Esophagus muscularis mucosa (tissue), 4 donors: Measurements from ENCODE around the gene CD2BP2. TPM values are rescaled to one million over a fixed set of nuclear protein-coding genes. Genes with fewer than 3 reads are reported as not detected.

Source experiments
- DNase-seq: peaks from one replicate; pipeline ENCODE4 v3.0.0-alpha.2; 2017; ENCODE audit errors: extremely low spot score
- H3K27ac ChIP-seq, 4 donors: fragments of 200-600 bp; sonication (generic); replicated peaks in 1 of 4; 1 replicate in 3 of 4; 2 replicates in 1 of 4; pipeline ENCODE4 v1.5.1; 2016 to 2019; ENCODE audit warnings: mild to moderate bottlenecking in 1 of 4
- H3K27me3 ChIP-seq, 4 donors: fragments of 200-600 bp; sonication (generic); one replicate each; pipeline versions ENCODE4 v1.5.1 to v1.6.0; 2016 to 2019
- H3K36me3 ChIP-seq, 4 donors: fragments of 200-600 bp; sonication (generic); one replicate each; pipeline ENCODE4 v1.5.1; 2016 to 2019
- H3K4me1 ChIP-seq, 4 donors: fragments of 200-600 bp; sonication (generic); one replicate each; pipeline ENCODE4 v1.5.1; 2016 to 2019
- H3K4me3 ChIP-seq, 4 donors: fragments of 200-600 bp; sonication (generic); 1 replicate in 2 of 4; 2 replicates in 2 of 4; pipeline ENCODE4 v1.5.1; 2016 to 2019; ENCODE audit warnings: mild to moderate bottlenecking in 4 of 4, moderate library complexity in 1 of 4
- H3K9me3 ChIP-seq, 4 donors: fragments of 200-600 bp; sonication (generic); 1 replicate in 3 of 4; 2 replicates in 1 of 4; pipeline ENCODE4 v1.5.1; 2016 to 2019
- CTCF ChIP-seq, 3 experiments: fragments of 200-600 bp in 2 of 3; fragments of 450-650 bp in 1 of 3; sonication (generic) in 2 of 3; IDR thresholded peaks; one replicate each; pipeline ENCODE4 v1.5.1; 2017 to 2019; ENCODE audit warnings: antibody characterized with exemption in 3 of 3, mild to moderate bottlenecking in 2 of 3, moderate library complexity in 1 of 3
- EP300 ChIP-seq: sonication (generic); formaldehyde crosslinking; IDR thresholded peaks from one replicate; pipeline ENCODE4 v1.6.1; 2017; ENCODE audit warnings: antibody characterized with exemption
- POLR2A ChIP-seq: fragments of 450-650 bp; IDR thresholded peaks from one replicate; pipeline ENCODE4 v1.6.1; 2017; ENCODE audit warnings: antibody characterized with exemption, moderate library complexity, mild to moderate bottlenecking, low read depth
- POLR2AphosphoS5 ChIP-seq, 2 donors: sonication (generic); formaldehyde crosslinking; IDR thresholded peaks; one replicate each; pipeline ENCODE4 v1.6.1; 2017; ENCODE audit warnings: antibody characterized with exemption in 2 of 2
- WGBS: methylation state at CpG from one replicate; pipeline ENCODE4 v1.1.5; 2018; 5-methylcytosine and 5-hydroxymethylcytosine counted together
- intact Hi-C: fragments of 100-400 bp; cut with DNase I; formaldehyde crosslinking; loops from one replicate; pipeline ENCODE4 v1.15.1; 2023
- total RNA-seq, 4 donors: library from RNA; depleted of rRNA; stranded (reverse); fragments of >200 nt; gene quantifications; one replicate each; pipeline versions ENCODE4 v1.1.0 to v1.2.1, GENCODE V29; 2016

The CD2BP2 gene
- total RNA-seq: 10 to 100 TPM; 24.9 to 63.9 (median 41.8) TPM

GRCh38 chr16:30355144-30355953 lies at the start of gene CD2BP2:
TSS of gene CD2BP2 (minus strand) at chr16:30355308. CDS start at chr16:30354681, 627 bp downstream.
- peak; percentile 99 for DNase-seq
- 2% methylated on average over 35 of the region's 45 CpGs for WGBS
- peaks cover 22 to 75% (median 66%) of the 10 kb centered on the region in 4 donors for H3K36me3 ChIP-seq
- H3K27ac ChIP-seq: peak within 1 kb of the TSS; percentile 90 to 99 (median 92)
- H3K27me3 ChIP-seq: no peaks in the 10 kb centered on the region
- intact Hi-C loops: loop anchor here (10.0 kb wide), 1 partner anchor 49 kb away; the partner anchor contains the start of gene ZNF771
- TF ChIP-seq POLR2A: peak; percentile 2
- TF ChIP-seq POLR2AphosphoS5 (IDR thresholded peaks at IDR 0.05): peak; percentile 91 to 92
- TF ChIP-seq CTCF (IDR thresholded peaks at IDR 0.05): peak in 1 of 3 experiments; percentile 10
- TF ChIP-seq EP300: no peak
- H3K4me3 ChIP-seq: peak within 1 kb of the TSS; percentile 72 to 98 (median 80)
- H3K4me1 ChIP-seq: peaks cover 39 to 58% (median 52%) of the 10 kb centered on the region in 4 donors
- no peaks in the 10 kb centered on the region for H3K9me3 ChIP-seq

- WGBS: 82% methylated on average over 7 of the region's 8 CpGs
- Histone ChIP-seq H3K27me3 (no peaks in the 10 kb centered on the region), H3K9me3 (no peaks in the 10 kb centered on the region), H3K36me3 (peaks cover 6 to 21% (median 16%) of the 10 kb centered on the region in 4 donors), H3K27ac (no peak overlapping the region), H3K4me3 (no peak overlapping the region), H3K4me1 (peaks cover 9 to 41% (median 39%) of the 10 kb centered on the region in 4 donors)
- no peak for DNase-seq
- intact Hi-C loops: loop anchor here (10.0 kb wide), 2 partner anchors 47 to 307 kb away; partner anchors contain the start of genes CD2BP2, TBX6 and YPEL3
- TF ChIP-seq POLR2A: no peak
- TF ChIP-seq POLR2AphosphoS5 (IDR thresholded peaks at IDR 0.05): no peak
- TF ChIP-seq EP300: no peak
These were observed 46.8 kb upstream of the CD2BP2 start for GRCh38 chr16:30401768-30402425.

GRCh38 chr16:30399435-30400186 lies 44.5 kb upstream of the CD2BP2 start:
- H3K27me3 ChIP-seq: no peaks in the 10 kb centered on the region
- no peaks in the 10 kb centered on the region for H3K9me3 ChIP-seq
- WGBS: 25% methylated on average over 5 of the region's 12 CpGs
- peak overlapping the region; percentile 62 to 78 (median 68) for H3K4me3 ChIP-seq
- peak overlapping the region; percentile 88 to 92 (median 90) for H3K27ac ChIP-seq
- intact Hi-C loops: loop anchor here (10.0 kb wide), 2 partner anchors 45 to 305 kb away; partner anchors contain the start of genes CD2BP2, TBX6 and YPEL3
- no peak for TF ChIP-seq POLR2A
- H3K36me3 ChIP-seq: peaks cover 6 to 22% (median 16%) of the 10 kb centered on the region in 4 donors
- peaks cover 18 to 53% (median 49%) of the 10 kb centered on the region in 4 donors for H3K4me1 ChIP-seq
- no peak for DNase-seq

GRCh38 chr16:30398661-30399434 lies 43.7 kb upstream of the CD2BP2 start:
- Histone ChIP-seq H3K27me3 (no peaks in the 10 kb centered on the region), H3K27ac (peak overlapping the region; percentile 88 to 92 (median 90)), H3K36me3 (peaks cover 6 to 22% (median 16%) of the 10 kb centered on the region in 4 donors), H3K9me3 (no peaks in the 10 kb centered on the region), H3K4me1 (peaks cover 24 to 60% (median 57%) of the 10 kb centered on the region in 4 donors), H3K4me3 (no peak overlapping the region)
- intact Hi-C loops: no loop called here
- WGBS: 63% methylated on average over 9 of the region's 23 CpGs
- no peak for DNase-seq
- no peak for TF ChIP-seq POLR2AphosphoS5 (IDR thresholded peaks at IDR 0.05)
- TF ChIP-seq EP300: no peak
- no peak for TF ChIP-seq CTCF (IDR thresholded peaks at IDR 0.05)
- TF ChIP-seq POLR2A: no peak
